HL-60/S4 treated with phorbol 12-myristate 13-acetate at 8.2 ng/mL for 4 days and 3 days (cell line): Measurements from ENCODE around the gene GASK1A.

ENCODE experiments used
- in situ Hi-C: fragments of 300-500 bp; cut with MboI; formaldehyde crosslinking; loops from 2 replicates; pipeline ENCODE4 v1.15.0; 2022; ENCODE audit warnings: low sequenced_read_pairs

Gene GASK1A

DNA sequence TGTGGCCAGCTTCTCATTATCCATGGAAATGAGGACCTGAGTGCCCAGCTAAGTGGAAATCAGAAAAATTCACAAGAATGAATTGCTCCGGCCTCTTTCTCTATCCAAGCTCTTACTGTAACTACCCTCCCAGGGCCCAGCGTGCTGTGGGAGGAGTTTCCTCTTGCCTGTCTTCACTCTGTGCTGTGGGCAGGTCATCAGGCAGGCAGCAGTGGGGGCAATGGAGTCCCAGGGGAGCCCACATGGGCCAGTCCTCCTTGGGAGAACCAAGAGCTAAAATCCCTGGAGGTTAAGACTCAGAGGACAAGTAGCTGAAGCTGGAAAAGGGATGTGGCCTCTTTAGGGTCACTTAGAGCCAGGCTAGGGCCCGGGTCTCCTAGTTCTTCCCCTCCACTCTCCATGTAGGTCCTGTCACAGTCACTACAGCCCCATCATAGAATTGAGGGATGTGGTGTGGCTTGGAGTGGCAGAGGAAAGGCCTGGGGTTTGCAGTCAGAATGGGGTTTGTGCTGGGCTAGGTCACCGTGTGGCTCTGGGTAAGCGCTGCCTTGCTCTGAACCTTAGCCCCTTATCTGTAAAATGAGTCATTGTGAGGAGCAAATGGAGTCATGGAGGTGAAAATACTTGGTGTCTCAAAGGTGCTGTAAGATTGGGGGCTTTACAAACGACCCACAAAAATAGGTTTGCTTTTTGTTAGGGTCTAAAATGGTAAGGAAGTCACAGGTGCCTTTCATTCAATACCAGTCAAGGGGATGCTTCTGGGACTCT, 3.7 kb downstream of the GASK1A start:
- in situ Hi-C loops = no loop called here

DNA sequence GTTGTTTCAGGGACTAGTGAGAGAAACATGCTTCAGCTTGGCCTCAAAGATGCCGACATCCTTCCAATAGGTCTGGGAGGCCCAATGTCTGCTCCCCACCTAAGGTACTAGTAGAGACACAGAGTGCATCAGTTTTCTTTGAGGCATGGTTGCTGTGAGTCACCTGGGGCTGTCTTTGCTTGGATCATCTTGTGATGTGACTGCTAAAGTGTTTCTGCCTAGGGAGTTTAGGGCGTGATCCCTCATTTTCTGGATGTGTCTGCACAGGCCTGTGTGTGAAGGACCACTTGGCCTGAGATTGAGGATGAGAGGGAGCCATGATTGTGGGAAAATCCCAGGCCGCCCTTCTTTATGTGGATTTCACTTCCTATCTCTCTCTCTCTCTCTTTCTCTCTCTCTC, 4.8 kb downstream of the GASK1A start:
- in situ Hi-C loops = no loop called here

DNA sequence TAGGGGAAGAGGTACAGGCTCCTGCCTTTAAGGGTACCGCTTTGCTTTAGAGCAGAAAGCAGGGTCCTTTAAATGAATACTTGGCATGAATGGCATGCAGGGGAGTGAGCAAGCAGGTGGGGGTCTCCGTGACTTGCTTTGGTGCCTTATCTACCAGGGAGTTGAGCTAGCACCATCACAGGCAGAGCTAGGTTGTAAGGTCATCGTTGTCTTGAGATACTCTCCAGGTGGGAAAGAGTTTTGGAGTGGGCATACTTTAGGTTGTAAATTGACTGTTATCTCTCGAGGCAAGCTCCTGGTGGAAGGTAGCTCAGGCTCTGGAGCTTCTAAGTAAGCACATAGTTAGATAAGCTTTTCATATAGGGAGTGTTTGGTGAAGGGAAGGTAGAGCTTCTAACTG, 5.6 kb downstream of the GASK1A start:
- in situ Hi-C loops = no loop called here

GRCh38 chr3:42988097-42988496, 9.0 kb downstream of the GASK1A start:
- in situ Hi-C loops = no loop called here

DNA sequence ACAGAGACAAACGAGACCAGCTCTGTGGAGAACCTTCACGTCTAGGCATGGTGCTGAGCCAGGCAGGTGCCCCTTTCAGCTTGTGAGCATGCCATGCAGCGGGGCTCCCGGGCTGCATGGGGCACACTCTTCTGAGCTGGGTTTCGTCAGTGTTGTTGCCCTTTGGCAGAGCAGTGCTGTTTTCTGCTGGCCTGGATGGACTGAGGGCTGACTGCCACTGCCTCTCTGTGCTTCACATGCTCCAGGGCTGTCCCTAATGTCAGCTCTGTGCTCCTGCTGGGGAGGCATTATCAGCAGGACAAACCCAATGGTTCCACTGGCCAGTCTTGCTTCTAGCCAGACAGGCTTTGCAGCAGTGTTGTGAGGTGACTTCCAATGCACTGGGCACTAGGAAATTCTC, 9.5 kb downstream of the GASK1A start:
- in situ Hi-C loops = no loop called here

- in situ Hi-C loops = no loop called here
Observed at GRCh38 chr3:42991341-42992315, 12.5 kb downstream of the GASK1A start.

GRCh38 chr3:42994595-42994994, 15.5 kb downstream of the GASK1A start:
- in situ Hi-C loops = no loop called here

- in situ Hi-C loops = no loop called here
Observed at GRCh38 chr3:42996021-42996420, 16.9 kb downstream of the GASK1A start.

GRCh38 chr3:42996633-42997075, 17.5 kb downstream of the GASK1A start:
- in situ Hi-C loops = no loop called here

GRCh38 chr3:42999212-42999611, 20.1 kb downstream of the GASK1A start:
- in situ Hi-C loops = no loop called here

GRCh38 chr3:42999632-43000031, 20.5 kb downstream of the GASK1A start:
- in situ Hi-C loops = no loop called here

DNA sequence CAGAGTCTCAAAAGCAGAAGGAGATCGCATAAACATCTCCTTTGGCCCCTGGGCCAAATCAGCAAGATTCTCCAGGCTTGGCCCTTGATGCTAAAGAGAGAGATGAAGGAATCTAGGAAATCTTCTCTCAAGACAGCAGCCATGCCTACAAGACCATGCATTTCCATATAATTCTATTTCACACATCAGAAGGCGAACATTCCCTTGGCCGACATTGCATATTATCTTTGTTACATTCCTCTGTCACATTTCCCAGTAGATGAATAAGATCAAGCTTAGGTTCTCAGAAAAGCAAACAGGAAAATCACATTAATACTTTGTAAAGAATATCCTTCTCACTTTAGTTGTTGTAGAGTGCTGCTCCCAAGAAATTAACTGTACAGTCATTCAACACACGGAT, 21.3 kb downstream of the GASK1A start:
- in situ Hi-C loops = no loop called here

- in situ Hi-C loops = no loop called here
Observed at GRCh38 chr3:43001094-43001553, 22.0 kb downstream of the GASK1A start.

- in situ Hi-C loops = no loop called here
Observed at GRCh38 chr3:43001556-43002121, 22.5 kb downstream of the GASK1A start.

GRCh38 chr3:43004282-43004681, 25.2 kb downstream of the GASK1A start:
- in situ Hi-C loops = no loop called here

DNA sequence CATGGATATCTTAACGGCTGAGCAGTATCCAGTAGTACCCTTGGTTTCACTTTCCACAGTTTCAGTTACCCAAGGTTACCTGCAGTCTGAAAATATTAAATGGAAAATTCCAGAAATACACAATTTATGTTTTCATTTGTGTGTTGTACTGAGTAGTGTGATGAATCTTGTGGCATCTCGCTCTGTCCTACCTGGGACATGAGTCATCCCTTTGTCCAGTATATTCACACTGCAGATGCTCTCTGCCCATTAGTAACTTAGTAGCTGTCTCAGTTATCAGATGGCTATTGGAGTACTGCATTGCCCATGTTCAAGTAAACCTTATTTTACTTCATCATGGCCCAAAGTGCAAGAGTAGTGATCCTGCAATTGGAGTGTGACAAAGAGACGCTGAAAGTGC, 26.1 kb downstream of the GASK1A start:
- in situ Hi-C loops = no loop called here

- in situ Hi-C loops = no loop called here
Observed at GRCh38 chr3:43005981-43006380, 26.9 kb downstream of the GASK1A start.

DNA sequence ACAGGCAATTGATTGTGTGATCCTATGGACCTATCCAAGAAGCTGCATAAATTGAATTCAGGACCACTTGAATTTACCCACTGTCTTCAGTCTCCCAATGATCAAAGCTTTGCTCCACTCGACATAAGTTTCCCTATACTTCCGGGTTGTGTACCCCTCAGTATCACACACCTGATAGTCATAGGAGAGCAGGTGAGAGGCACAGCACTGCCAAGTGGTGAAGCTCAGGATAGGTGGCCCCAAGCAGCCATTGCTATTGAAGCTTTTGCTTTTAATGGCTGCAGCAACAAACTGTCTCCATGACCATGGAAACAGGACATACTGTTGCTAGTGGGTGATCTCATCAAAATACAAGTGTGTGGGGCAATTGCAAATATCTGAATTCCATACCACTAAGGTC, 27.7 kb downstream of the GASK1A start:
- in situ Hi-C loops = no loop called here

- in situ Hi-C loops = no loop called here
Observed at GRCh38 chr3:43009547-43009946, 30.4 kb downstream of the GASK1A start.

DNA sequence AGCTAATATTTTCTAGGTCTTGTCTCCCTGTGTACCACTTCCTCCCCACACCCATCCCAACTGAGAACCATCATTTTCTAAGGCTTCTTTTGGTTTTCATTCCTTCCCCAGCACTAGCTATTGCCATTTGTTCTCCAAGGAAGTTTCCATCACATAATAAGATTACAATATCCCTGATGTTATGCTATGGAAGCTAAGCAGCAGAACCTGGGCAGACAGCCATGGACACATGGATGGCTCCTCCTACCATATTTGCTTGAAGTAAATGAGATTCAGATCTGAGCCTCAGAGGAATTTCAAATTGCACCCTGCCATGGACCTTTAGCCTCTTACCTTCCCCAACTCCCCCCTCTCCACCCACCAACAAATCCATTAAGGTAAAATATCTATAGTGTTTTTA, 31.5 kb downstream of the GASK1A start:
- in situ Hi-C loops = no loop called here

GRCh38 chr3:43011638-43012037, 32.5 kb downstream of the GASK1A start:
- in situ Hi-C loops = no loop called here
